ENCODE results near the gene PNISR.

The PNISR gene

DNA sequence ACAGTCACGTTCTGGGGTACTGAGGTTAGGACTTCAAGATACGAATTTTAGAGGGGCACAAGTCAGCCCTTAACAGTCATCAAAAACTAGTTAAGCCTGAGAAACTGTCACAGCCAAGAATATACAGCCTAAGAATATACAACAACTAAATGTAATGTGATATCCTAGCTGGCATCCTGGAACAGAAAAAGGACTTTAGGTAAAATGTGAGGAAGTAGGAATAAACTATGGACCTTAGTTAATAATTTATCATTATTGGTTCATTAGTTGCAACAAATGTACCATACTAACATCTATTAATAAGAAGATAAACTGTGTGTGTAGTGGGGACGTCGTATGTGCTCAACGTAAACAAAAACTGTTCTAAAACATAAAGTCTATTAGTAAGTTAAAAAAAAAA, 1.1 kb downstream of the PNISR start:
- peak overlapping the region; percentile 85 for H3K27ac Mint-ChIP-seq

DNA sequence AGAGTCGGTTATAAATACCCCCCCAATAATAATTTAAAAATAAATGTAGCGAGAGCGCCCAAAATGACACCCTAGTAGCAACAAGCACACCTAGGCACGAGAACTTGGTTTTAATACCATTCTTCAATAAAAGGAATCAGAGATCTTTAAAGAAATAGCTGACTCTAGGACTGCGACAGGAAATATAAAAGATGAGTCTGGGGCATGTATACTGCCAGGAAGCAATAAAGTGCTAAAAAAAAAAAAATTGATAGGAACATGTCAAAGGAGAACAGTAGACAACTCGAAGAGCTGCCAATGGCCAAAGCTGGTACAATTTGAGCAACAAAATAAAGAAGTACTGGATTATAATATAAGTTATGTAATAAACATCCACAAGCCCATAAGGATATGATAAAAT, 2.2 kb downstream of the PNISR start:
- Mint-ChIP-seq H3K9me3 (no peaks in the 10 kb centered on the region), H3K36me3 (ENCODE audit: low read depth) (peaks cover 43% of the 10 kb centered on the region), H3K4me1 (ENCODE audit: low read depth) (peaks cover 82% of the 10 kb centered on the region), H3K4me3 (peak overlapping the region; percentile 91), H3K27ac (no peak overlapping the region), H3K27me3 (no peaks in the 10 kb centered on the region)

More for the DNA sequence above, 1.1 kb downstream of the PNISR start:
- Mint-ChIP-seq H3K27me3 (no peaks in the 10 kb centered on the region), H3K4me3 (peak overlapping the region; percentile 91), H3K36me3 (ENCODE audit: low read depth) (peaks cover 46% of the 10 kb centered on the region), H3K4me1 (ENCODE audit: low read depth) (peaks cover 78% of the 10 kb centered on the region), H3K9me3 (no peaks in the 10 kb centered on the region)

DNA sequence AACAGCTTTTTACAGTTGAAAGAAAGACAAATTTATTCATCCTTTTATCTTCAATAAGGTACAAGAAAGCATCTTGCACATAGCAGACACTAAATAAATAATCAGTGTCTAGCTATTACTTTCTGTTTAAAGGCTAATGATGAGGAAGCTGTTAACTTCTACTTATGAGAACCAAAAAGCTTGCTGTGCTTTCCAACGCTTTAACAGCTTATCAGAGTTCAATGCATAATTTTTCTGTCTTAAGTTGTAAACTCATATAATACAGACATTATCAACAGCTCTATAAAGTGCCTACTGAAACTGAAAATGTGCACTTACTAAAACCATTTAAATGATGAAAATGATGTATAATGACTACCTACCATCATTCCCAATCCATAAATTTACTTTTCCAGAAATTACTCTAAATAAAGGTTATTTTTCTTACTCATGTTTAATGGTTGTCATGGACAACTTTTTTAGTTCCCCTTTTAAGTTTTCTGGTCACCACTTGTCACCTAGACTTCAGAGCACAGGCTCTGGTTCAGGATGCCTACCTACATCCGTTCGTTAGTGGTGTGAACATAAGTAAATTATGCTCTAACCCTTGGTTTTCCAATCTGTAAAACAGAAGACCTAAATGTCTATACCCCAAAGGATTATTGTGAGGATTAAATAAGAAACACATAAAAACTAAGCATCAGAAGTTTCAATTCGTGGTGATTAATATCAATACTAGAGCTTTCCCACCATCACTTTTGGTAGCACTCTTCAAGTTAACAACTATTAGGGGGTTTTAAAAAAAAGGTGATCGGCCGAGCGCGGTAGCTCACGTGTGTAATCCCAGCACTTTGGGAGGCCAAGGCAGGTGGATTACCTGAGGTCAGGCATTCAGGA, 8.0 kb downstream of the PNISR start:
- Mint-ChIP-seq H3K27ac (no peak overlapping the region), H3K4me1 (ENCODE audit: low read depth) (peaks cover 85% of the 10 kb centered on the region), H3K36me3 (ENCODE audit: low read depth) (peaks cover 42% of the 10 kb centered on the region), H3K9me3 (no peaks in the 10 kb centered on the region), H3K27me3 (no peaks in the 10 kb centered on the region), H3K4me3 (peak overlapping the region; percentile 45)

DNA sequence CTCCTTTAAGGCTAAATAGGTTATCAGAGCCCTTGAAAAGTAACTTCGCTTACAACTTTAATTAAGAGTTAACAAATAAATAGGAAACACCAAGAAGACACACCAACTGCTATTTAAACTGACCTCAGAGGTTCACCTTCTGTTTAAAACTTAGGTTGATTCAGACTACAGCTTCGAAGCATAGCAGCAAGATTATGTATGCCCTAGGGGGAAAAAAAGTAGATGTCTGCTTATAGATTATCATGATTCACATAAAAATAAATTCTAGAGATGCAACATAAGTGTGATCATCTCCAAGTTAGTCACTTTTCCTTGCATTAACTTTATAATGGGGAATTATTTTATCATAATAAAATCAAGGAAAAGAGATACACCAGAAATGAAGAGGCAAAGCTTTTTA, 8.9 kb downstream of the PNISR start:
- H3K4me3 Mint-ChIP-seq, result no peak overlapping the region
- no peaks in the 10 kb centered on the region for H3K27me3 Mint-ChIP-seq
- H3K27ac Mint-ChIP-seq, result no peak overlapping the region
- peaks cover 44% of the 10 kb centered on the region for H3K36me3 Mint-ChIP-seq (ENCODE audit: low read depth)
- peaks cover 81% of the 10 kb centered on the region for H3K4me1 Mint-ChIP-seq (ENCODE audit: low read depth)
- H3K9me3 Mint-ChIP-seq, result no peaks in the 10 kb centered on the region

DNA sequence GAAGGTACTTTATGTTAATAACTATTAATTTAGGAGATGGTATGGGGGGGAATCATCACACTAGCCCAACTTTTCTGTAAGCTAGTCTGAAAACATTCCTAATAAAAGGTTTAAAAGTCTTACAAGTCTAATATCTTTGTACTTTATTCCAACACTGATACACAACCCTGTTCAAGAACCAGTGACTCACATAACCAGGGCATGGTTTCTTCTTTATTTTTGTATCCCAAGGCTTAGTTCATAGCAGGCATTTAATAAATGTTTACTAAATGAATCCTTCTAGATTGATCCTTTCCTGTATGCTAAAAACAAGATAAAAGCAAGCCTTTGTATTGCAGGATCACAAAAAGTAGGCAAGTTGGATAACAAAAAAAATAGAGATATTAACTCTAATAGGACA, 9.7 kb downstream of the PNISR start:
- Mint-ChIP-seq H3K27me3 (no peaks in the 10 kb centered on the region), H3K27ac (no peak overlapping the region), H3K9me3 (no peaks in the 10 kb centered on the region), H3K4me1 (ENCODE audit: low read depth) (peaks cover 73% of the 10 kb centered on the region), H3K4me3 (no peak overlapping the region), H3K36me3 (ENCODE audit: low read depth) (peaks cover 48% of the 10 kb centered on the region)

DNA sequence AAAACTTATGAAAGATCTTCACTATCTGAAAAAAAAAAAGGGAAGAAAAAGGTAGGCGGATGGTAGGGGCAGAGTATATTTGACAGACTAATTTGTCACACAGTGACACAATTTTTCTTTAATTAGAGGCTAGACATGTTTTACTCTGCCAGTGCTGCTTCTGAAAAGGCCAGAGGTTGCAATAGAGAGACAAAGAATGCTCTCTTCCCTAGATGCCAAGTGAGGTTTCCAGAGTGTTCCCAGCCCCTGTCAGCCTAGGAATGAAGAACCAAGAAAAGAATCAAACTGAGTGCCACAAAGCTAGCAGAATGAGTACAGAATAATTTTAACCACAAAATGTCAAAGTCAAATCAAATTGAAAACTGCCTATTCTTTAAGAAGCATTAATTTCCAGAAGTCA, 13.0 kb downstream of the PNISR start:
- H3K4me1 Mint-ChIP-seq (ENCODE audit: low read depth), result peaks cover 44% of the 10 kb centered on the region
- peak overlapping the region; percentile 22 for H3K27ac Mint-ChIP-seq
- no peaks in the 10 kb centered on the region for H3K27me3 Mint-ChIP-seq
- H3K9me3 Mint-ChIP-seq, result no peaks in the 10 kb centered on the region
- H3K36me3 Mint-ChIP-seq (ENCODE audit: low read depth), result peaks cover 65% of the 10 kb centered on the region
- H3K4me3 Mint-ChIP-seq, result no peak overlapping the region

DNA sequence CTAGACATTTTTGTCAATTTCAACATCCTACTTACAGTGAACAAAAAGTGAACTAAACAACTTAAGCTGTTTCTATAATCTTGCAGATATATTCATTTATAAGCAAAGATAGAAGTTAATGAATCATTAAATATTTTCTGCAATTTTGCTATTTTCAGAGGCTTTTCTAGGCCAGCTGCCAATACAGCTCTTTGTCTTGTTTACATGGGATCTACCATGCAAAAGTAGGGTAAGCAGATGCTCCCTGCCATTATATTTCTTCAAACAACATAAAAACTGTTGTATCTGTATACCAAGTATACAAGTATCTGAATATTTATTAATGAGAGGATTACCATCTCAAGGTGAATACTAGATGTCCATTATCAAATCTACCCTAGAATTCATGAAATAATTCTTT, 15.4 kb downstream of the PNISR start:
- Mint-ChIP-seq H3K36me3 (ENCODE audit: low read depth) (peaks cover 74% of the 10 kb centered on the region), H3K27ac (no peak overlapping the region), H3K27me3 (no peaks in the 10 kb centered on the region), H3K4me3 (no peak overlapping the region), H3K4me1 (ENCODE audit: low read depth) (peaks cover 26% of the 10 kb centered on the region), H3K9me3 (no peaks in the 10 kb centered on the region)

DNA sequence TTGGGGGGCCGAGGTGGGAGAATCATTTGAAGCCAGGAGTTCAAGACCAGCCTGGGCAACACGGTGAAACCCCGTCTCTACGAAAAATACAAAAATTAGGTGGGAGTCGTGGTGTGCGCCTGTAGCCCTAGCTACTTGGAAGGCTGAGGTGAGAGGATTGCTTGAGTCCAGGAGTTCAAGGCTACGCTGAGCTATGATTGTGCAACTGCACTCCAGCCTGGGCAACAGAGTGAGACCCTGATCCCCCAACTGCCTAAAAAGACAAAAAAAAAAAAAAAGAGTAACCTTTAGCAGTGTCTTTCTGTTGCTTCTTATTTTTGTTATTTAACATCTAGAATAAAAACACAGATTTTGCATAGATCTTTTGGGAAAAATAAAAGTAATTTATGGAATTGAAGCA, 18.0 kb downstream of the PNISR start:
- Mint-ChIP-seq H3K4me3 (no peak overlapping the region), H3K9me3 (no peaks in the 10 kb centered on the region), H3K4me1 (ENCODE audit: low read depth) (peaks cover 4% of the 10 kb centered on the region), H3K27me3 (no peaks in the 10 kb centered on the region), H3K36me3 (ENCODE audit: low read depth) (peaks cover 70% of the 10 kb centered on the region), H3K27ac (no peak overlapping the region)

DNA sequence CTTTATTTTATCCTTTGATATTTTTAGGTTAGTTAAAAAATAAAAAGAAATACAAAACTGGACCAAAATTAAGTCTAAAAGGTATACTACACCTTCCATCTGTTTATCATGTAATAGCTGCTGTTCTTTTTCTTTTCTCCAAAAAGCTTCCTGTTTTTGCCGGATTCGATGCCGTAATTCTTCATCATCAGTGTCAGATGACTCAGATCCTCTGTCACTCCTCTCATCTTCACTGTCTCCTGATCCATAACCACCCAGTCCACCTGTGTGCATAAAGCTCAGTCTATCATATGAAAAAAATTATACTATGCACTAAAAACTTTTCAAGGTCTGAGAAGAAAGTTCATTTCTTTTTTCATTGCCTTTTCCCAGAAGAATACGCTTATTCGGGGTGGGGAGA, 22.7 kb downstream of the PNISR start:
- no peak overlapping the region for H3K27ac Mint-ChIP-seq
- no peak overlapping the region for H3K4me3 Mint-ChIP-seq
- peaks cover 62% of the 10 kb centered on the region for H3K36me3 Mint-ChIP-seq (ENCODE audit: low read depth)
- H3K27me3 Mint-ChIP-seq, result no peaks in the 10 kb centered on the region
- no peaks in the 10 kb centered on the region for H3K9me3 Mint-ChIP-seq
- H3K4me1 Mint-ChIP-seq (ENCODE audit: low read depth), result no peaks in the 10 kb centered on the region

DNA sequence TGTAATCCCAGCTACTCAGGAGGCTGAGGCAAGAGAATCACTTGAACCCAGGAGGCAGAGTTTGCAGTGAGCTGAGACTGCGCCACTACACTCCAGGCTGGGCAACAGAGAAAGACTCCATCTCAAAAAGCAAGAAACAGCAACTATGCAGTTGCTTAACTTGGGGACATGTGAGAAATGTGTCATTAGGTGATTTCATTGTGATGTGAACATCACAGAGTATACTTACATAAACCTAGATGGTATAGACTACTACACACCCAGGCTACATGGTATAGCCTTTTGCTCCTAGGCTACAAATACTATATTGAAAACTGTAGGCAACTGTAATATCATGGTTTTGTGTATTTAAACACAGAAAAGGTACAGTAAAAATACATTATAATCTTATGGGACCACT, 27.8 kb downstream of the PNISR start:
- Mint-ChIP-seq H3K27me3 (no peaks in the 10 kb centered on the region), H3K4me1 (ENCODE audit: low read depth) (peaks cover 12% of the 10 kb centered on the region), H3K4me3 (no peak overlapping the region), H3K27ac (no peak overlapping the region), H3K9me3 (no peaks in the 10 kb centered on the region), H3K36me3 (ENCODE audit: low read depth) (peaks cover 31% of the 10 kb centered on the region)

DNA sequence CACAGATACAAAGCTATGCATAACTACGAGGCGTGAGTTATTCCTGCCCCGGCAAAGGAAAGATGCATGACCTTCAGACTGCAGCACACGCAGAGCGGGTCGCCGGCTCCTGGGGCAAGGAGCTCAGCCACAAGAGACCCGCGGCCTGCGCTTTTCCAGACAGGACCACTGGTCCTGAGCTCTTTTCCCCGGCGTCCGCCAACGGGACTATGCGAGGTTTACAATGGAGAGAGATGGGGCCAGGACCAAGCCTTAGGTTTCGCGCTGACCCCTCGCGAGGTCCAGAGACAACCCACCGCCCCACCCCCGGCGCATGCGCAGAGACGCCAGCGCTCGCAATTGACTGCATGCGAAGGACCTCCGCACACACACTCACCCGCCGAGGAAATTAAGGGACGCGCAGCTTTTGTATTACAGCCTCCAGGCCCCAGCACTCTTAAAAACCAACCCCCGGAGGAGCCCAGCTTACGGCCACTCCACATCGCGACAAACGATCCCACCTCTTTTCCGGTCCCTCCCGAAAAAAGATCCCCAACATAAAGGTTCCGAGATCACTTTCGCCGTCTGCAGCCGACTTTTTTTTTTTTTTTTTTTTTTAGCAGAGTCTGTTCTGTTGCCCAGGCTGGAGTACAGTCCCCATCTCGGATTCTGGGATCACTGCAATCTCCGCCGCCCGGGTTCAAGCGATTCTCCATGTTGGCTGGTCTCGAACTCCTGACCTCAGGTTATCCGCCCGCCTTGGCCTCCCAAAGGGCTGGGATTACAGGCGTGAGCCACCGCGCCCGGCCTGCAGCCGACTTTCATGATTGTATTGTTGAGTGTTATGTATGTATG, 31.2 kb downstream of the PNISR start, which contains the start of gene COQ3:
Gene COQ3, minus strand, starts transcription at position 498 of the 834 bp plus-strand sequence. Its CDS starts 16 bp downstream, at position 482.
- H3K36me3 Mint-ChIP-seq (ENCODE audit: low read depth), result peaks cover 4% of the 10 kb centered on the region
- peak within 1 kb of the TSS; percentile 95 for H3K27ac Mint-ChIP-seq
- H3K4me3 Mint-ChIP-seq, result peak within 1 kb of the TSS; percentile 94
- no peaks in the 10 kb centered on the region for H3K27me3 Mint-ChIP-seq
- peaks cover 15% of the 10 kb centered on the region for H3K4me1 Mint-ChIP-seq (ENCODE audit: low read depth)
- H3K9me3 Mint-ChIP-seq, result no peaks in the 10 kb centered on the region

DNA sequence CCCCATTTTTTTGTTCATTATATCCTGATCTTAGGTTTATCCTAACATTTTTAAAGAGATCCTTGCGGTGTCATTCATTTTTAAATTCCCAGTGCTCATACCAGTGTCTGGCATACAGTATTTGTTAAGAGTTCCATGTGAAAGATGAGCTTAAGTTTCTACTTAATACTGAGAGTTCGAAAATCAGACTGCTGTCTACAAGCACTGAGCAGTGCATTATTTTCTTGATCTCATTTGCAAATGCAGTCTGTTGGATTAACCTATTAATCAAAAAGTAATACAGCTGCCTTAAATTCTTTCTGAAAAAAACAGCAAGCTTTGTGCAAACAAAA, 31.8 kb downstream of the PNISR start:
- Mint-ChIP-seq H3K27ac (peak overlapping the region; percentile 95), H3K4me3 (peak overlapping the region; percentile 94), H3K36me3 (ENCODE audit: low read depth) (peaks cover 4% of the 10 kb centered on the region), H3K4me1 (ENCODE audit: low read depth) (peaks cover 15% of the 10 kb centered on the region), H3K9me3 (no peaks in the 10 kb centered on the region), H3K27me3 (no peaks in the 10 kb centered on the region)

DNA sequence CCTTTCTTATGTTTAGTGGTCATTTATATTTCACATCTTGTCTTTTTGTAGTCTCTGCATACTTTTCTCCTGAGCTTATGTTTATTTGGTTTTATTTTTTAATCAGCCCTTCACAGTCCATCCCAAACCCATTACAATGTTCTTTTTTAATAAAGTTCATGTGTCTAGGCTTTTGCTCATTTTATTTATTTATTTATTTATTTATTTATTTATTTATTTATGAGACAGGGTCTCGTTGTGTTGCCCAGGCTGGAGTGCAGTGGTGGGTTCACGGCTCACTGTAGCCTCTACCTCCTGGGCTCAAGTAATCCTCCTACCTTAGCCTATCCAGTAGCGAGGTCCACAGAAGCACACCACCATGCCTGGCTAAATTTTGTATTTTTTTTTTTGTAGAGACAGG, 34.2 kb downstream of the PNISR start:
- H3K9me3 Mint-ChIP-seq, result no peaks in the 10 kb centered on the region
- no peak overlapping the region for H3K27ac Mint-ChIP-seq
- peaks cover 15% of the 10 kb centered on the region for H3K4me1 Mint-ChIP-seq (ENCODE audit: low read depth)
- H3K36me3 Mint-ChIP-seq (ENCODE audit: low read depth), result no peaks in the 10 kb centered on the region
- no peak overlapping the region for H3K4me3 Mint-ChIP-seq
- no peaks in the 10 kb centered on the region for H3K27me3 Mint-ChIP-seq

DNA sequence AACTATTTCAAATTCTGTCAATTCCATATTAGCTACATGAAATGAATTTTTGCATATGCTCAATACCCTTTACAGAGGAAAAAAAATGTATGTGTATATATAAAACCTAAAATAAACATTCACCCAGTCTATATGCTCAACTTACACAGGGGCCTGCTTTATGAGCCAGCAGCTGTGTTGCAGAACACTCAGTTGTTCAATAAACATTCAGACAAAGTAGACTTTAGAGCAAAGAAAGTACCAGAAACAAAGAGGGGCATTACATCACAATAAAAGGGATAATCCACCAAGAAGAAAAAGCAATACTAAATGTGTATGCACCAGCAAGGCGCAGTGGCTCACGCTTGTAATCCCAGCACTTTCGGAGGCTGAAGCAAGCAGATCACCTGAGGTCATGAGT, 40.6 kb downstream of the PNISR start:
- Mint-ChIP-seq H3K27me3 (no peaks in the 10 kb centered on the region), H3K4me1 (ENCODE audit: low read depth) (no peaks in the 10 kb centered on the region), H3K4me3 (no peak overlapping the region), H3K9me3 (no peaks in the 10 kb centered on the region), H3K27ac (no peak overlapping the region), H3K36me3 (ENCODE audit: low read depth) (no peaks in the 10 kb centered on the region)

DNA sequence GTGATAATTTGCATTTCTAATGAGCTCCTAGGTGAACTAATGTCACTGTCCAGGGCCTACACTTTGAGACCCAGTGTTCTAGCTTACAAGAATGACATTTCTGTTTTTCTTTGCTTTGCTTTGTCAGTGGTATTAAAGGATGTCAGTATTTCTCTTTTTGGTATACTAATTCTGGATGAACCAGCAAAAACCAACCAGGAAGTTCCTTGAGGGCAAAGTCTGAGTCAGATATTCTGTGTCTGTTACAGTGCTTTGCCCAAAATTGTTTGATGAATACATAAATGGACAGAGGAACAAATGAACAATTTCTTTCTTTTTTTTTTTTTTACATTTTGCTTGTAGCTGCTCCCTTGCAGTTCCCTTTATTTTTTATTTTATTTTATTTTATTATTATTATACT, 46.5 kb downstream of the PNISR start:
- no peaks in the 10 kb centered on the region for H3K9me3 Mint-ChIP-seq
- H3K4me1 Mint-ChIP-seq (ENCODE audit: low read depth), result no peaks in the 10 kb centered on the region
- no peak overlapping the region for H3K27ac Mint-ChIP-seq
- H3K4me3 Mint-ChIP-seq, result no peak overlapping the region
- H3K27me3 Mint-ChIP-seq, result no peaks in the 10 kb centered on the region
- H3K36me3 Mint-ChIP-seq (ENCODE audit: low read depth), result no peaks in the 10 kb centered on the region
